Measurements from ENCODE around the gene GRPEL2.

GRPEL2 gene

GRCh38 chr5:149358294-149358651 is 13.0 kb downstream of the GRPEL2 start:
- peak overlapping the region; percentile 89 for H3K27ac Mint-ChIP-seq
- peaks cover 59% of the 10 kb centered on the region for H3K4me1 Mint-ChIP-seq

GRCh38 chr5:149358868-149359495 is 13.7 kb downstream of the GRPEL2 start:
- peak overlapping the region; percentile 52 for H3K27ac Mint-ChIP-seq
- DNase-seq = no peak
- H3K4me3 Mint-ChIP-seq = peak overlapping the region; percentile 95
- H3K36me3 Mint-ChIP-seq (ENCODE audit: low read depth) = peaks cover 20% of the 10 kb centered on the region
- no peaks in the 10 kb centered on the region for H3K27me3 Mint-ChIP-seq
- H3K9me3 Mint-ChIP-seq = no peaks in the 10 kb centered on the region
- ATAC-seq = no peak
- H3K4me1 Mint-ChIP-seq = peaks cover 54% of the 10 kb centered on the region

More at GRCh38 chr5:149358294-149358651, 13.0 kb downstream of the GRPEL2 start:
- Mint-ChIP-seq H3K27me3 (no peaks in the 10 kb centered on the region), H3K9me3 (no peaks in the 10 kb centered on the region), H3K4me3 (peak overlapping the region; percentile 95), H3K36me3 (ENCODE audit: low read depth) (peaks cover 26% of the 10 kb centered on the region)
- ATAC-seq (peak; percentile 6), DNase-seq (peak; percentile 18)

- Mint-ChIP-seq H3K27me3 (no peaks in the 10 kb centered on the region), H3K4me3 (no peak overlapping the region), H3K4me1 (peaks cover 47% of the 10 kb centered on the region), H3K9me3 (no peaks in the 10 kb centered on the region), H3K27ac (no peak overlapping the region), H3K36me3 (ENCODE audit: low read depth) (peaks cover 9% of the 10 kb centered on the region)
- DNase-seq (no peak), ATAC-seq (no peak)
Measured at GRCh38 chr5:149360272-149360671, 15.0 kb downstream of the GRPEL2 start.

GRCh38 chr5:149362541-149362940 is 17.2 kb downstream of the GRPEL2 start:
- Mint-ChIP-seq H3K4me1 (peaks cover 28% of the 10 kb centered on the region), H3K9me3 (no peaks in the 10 kb centered on the region), H3K27ac (no peak overlapping the region), H3K27me3 (no peaks in the 10 kb centered on the region), H3K4me3 (no peak overlapping the region), H3K36me3 (ENCODE audit: low read depth) (peaks cover 2% of the 10 kb centered on the region)
- DNase-seq (no peak), ATAC-seq (no peak)

- DNase-seq = no peak
- peaks cover 25% of the 10 kb centered on the region for H3K4me1 Mint-ChIP-seq
- H3K27me3 Mint-ChIP-seq = no peaks in the 10 kb centered on the region
- peaks cover 5% of the 10 kb centered on the region for H3K36me3 Mint-ChIP-seq (ENCODE audit: low read depth)
- no peak for ATAC-seq
- H3K4me3 Mint-ChIP-seq = no peak overlapping the region
- H3K27ac Mint-ChIP-seq = no peak overlapping the region
- H3K9me3 Mint-ChIP-seq = no peaks in the 10 kb centered on the region
Measured at GRCh38 chr5:149363358-149363757, 18.1 kb downstream of the GRPEL2 start.

GRCh38 chr5:149363936-149364335 is 18.6 kb downstream of the GRPEL2 start:
- no peaks in the 10 kb centered on the region for H3K9me3 Mint-ChIP-seq
- no peak overlapping the region for H3K27ac Mint-ChIP-seq
- H3K4me1 Mint-ChIP-seq = peaks cover 20% of the 10 kb centered on the region
- no peak overlapping the region for H3K4me3 Mint-ChIP-seq
- no peaks in the 10 kb centered on the region for H3K27me3 Mint-ChIP-seq
- no peak for ATAC-seq
- no peak for DNase-seq
- peaks cover 6% of the 10 kb centered on the region for H3K36me3 Mint-ChIP-seq (ENCODE audit: low read depth)

GRCh38 chr5:149364719-149365118 is 19.4 kb downstream of the GRPEL2 start:
- no peak overlapping the region for H3K27ac Mint-ChIP-seq
- ATAC-seq (no peak), DNase-seq (no peak)
- H3K4me3 Mint-ChIP-seq = no peak overlapping the region
- peaks cover 14% of the 10 kb centered on the region for H3K4me1 Mint-ChIP-seq
- no peaks in the 10 kb centered on the region for H3K27me3 Mint-ChIP-seq
- H3K36me3 Mint-ChIP-seq (ENCODE audit: low read depth) = peaks cover 4% of the 10 kb centered on the region
- H3K9me3 Mint-ChIP-seq = no peaks in the 10 kb centered on the region

GRCh38 chr5:149365418-149365817 is 20.1 kb downstream of the GRPEL2 start:
- H3K4me3 Mint-ChIP-seq = no peak overlapping the region
- H3K27ac Mint-ChIP-seq = no peak overlapping the region

GRCh38 chr5:149366169-149366729 is 20.9 kb downstream of the GRPEL2 start:
- DNase-seq (no peak), ATAC-seq (no peak)
- Mint-ChIP-seq H3K4me1 (peaks cover 2% of the 10 kb centered on the region), H3K27me3 (no peaks in the 10 kb centered on the region), H3K36me3 (ENCODE audit: low read depth) (peaks cover 4% of the 10 kb centered on the region), H3K4me3 (no peak overlapping the region), H3K27ac (no peak overlapping the region), H3K9me3 (no peaks in the 10 kb centered on the region)

More at GRCh38 chr5:149365418-149365817, 20.1 kb downstream of the GRPEL2 start:
- Mint-ChIP-seq H3K9me3 (no peaks in the 10 kb centered on the region), H3K27me3 (no peaks in the 10 kb centered on the region), H3K4me1 (peaks cover 7% of the 10 kb centered on the region), H3K36me3 (ENCODE audit: low read depth) (peaks cover 4% of the 10 kb centered on the region)
- DNase-seq = no peak
- ATAC-seq = peak; percentile 6

GRCh38 chr5:149367249-149367971 is 22.1 kb downstream of the GRPEL2 start:
- H3K27me3 Mint-ChIP-seq = no peaks in the 10 kb centered on the region
- no peak overlapping the region for H3K4me3 Mint-ChIP-seq
- no peak overlapping the region for H3K27ac Mint-ChIP-seq
- no peaks in the 10 kb centered on the region for H3K9me3 Mint-ChIP-seq
- peaks cover 2% of the 10 kb centered on the region for H3K4me1 Mint-ChIP-seq
- DNase-seq = peak; percentile 53
- H3K36me3 Mint-ChIP-seq (ENCODE audit: low read depth) = peaks cover 4% of the 10 kb centered on the region
- ATAC-seq = peak; percentile 62

GRCh38 chr5:149367972-149368645 is 22.8 kb downstream of the GRPEL2 start:
- Mint-ChIP-seq H3K27me3 (no peaks in the 10 kb centered on the region), H3K9me3 (no peaks in the 10 kb centered on the region), H3K27ac (no peak overlapping the region), H3K4me1 (peaks cover 2% of the 10 kb centered on the region), H3K4me3 (no peak overlapping the region), H3K36me3 (ENCODE audit: low read depth) (peaks cover 4% of the 10 kb centered on the region)
- DNase-seq (no peak), ATAC-seq (no peak)

GRCh38 chr5:149370878-149371277 is 25.6 kb downstream of the GRPEL2 start:
- Mint-ChIP-seq H3K27me3 (no peaks in the 10 kb centered on the region), H3K4me3 (no peak overlapping the region), H3K36me3 (ENCODE audit: low read depth) (peaks cover 4% of the 10 kb centered on the region), H3K9me3 (no peaks in the 10 kb centered on the region), H3K4me1 (peaks cover 2% of the 10 kb centered on the region), H3K27ac (no peak overlapping the region)
- DNase-seq = no peak
- ATAC-seq = no peak

GRCh38 chr5:149371296-149371962 is 26.1 kb downstream of the GRPEL2 start:
- Mint-ChIP-seq H3K9me3 (no peaks in the 10 kb centered on the region), H3K4me1 (peaks cover 2% of the 10 kb centered on the region), H3K27me3 (no peaks in the 10 kb centered on the region), H3K4me3 (no peak overlapping the region), H3K27ac (no peak overlapping the region), H3K36me3 (ENCODE audit: low read depth) (peaks cover 4% of the 10 kb centered on the region)
- ATAC-seq = peak; percentile 86
- DNase-seq = peak; percentile 75

- Mint-ChIP-seq H3K4me3 (no peak overlapping the region), H3K27ac (no peak overlapping the region), H3K9me3 (no peaks in the 10 kb centered on the region)
Measured at GRCh38 chr5:149372076-149372795, 26.9 kb downstream of the GRPEL2 start.

More at GRCh38 chr5:149372076-149372795, 26.9 kb downstream of the GRPEL2 start:
- H3K36me3 Mint-ChIP-seq (ENCODE audit: low read depth) = peaks cover 4% of the 10 kb centered on the region
- no peaks in the 10 kb centered on the region for H3K27me3 Mint-ChIP-seq
- DNase-seq (no peak), ATAC-seq (no peak)
- H3K4me1 Mint-ChIP-seq = no peaks in the 10 kb centered on the region
